GM12878 (cell line): ENCODE results near the gene SORCS2. TPM values are rescaled to one million over a fixed set of nuclear protein-coding genes. Genes with fewer than 3 reads are reported as not detected.

Source experiments
- ATAC-seq: fragments of 200-7000 bp; cut with Tn5 transposase; 3 replicates; pipeline ENCODE4 v1.9.1; 2020; ENCODE audit warnings: mild to moderate bottlenecking, moderate library complexity
- BruUV-seq: library from RNA; stranded (reverse); fragments of 400-500 nt; replicated peaks from 2 replicates; lab custom pipeline; 2021; lab: Mats Ljungman, UMichigan
- CTCF ChIA-PET: fragments of 300-600 bp; sonication (Branson Sonifier 250); formaldehyde crosslinking; extraction: SDS; loops from one replicate; lab custom pipeline; 2021; ENCODE audit warnings: inconsistent platforms; lab: Yijun Ruan, JAX
- POLR2A ChIA-PET: fragments of 350-600 bp; formaldehyde crosslinking; extraction: SDS; loops from one replicate; lab custom pipeline; 2021; ENCODE audit warnings: inconsistent platforms; lab: Charles Lee
- RAD21 ChIA-PET: fragments of 300-600 bp; sonication (Branson Sonifier 250); formaldehyde crosslinking; loops from one replicate; lab custom pipeline; 2023; ENCODE audit warnings: antibody characterized with exemption; ENCODE audit not compliant: unreplicated experiment; lab: Charles Lee
- SMC1A ChIA-PET: fragments of 300-600 bp; sonication (Branson Sonifier 250); formaldehyde crosslinking; loops from one replicate; lab custom pipeline; 2023; ENCODE audit not compliant: unreplicated experiment, uncharacterized antibody; lab: Charles Lee
- DNase-seq: peaks from one replicate; pipeline ENCODE4 v3.0.0-alpha.2; 2011; ENCODE audit warnings: low read depth, low spot score
- FAIRE-seq: peaks from 3 replicates; lab custom pipeline; 2011; peaks lifted over from hg19 to GRCh38; lab: Jason Lieb, UNC
- H2AFZ ChIP-seq: 2 replicates; pipeline ENCODE4 v1.6.0; 2011; ENCODE audit warnings: low read depth, low read length, control low read depth; ENCODE audit not compliant: control insufficient read depth
- H3K27ac ChIP-seq: 2 replicates; pipeline ENCODE4 v1.5.1; 2011; ENCODE audit warnings: control low read depth; ENCODE audit not compliant: control insufficient read depth, insufficient read depth
- H3K27me3 ChIP-seq, 2 experiments: replicated peaks in 1 of 2; 2 replicates each; pipeline versions ENCODE4 v1.6.0 to v1.6.1; 2011; ENCODE audit warnings: low read length in 1 of 2; ENCODE audit not compliant: control insufficient read depth in 2 of 2, insufficient read depth in 2 of 2
- H3K36me3 ChIP-seq, 2 experiments: 2 replicates each; pipeline ENCODE4 v1.5.1; 2011; ENCODE audit warnings: low read length in 1 of 2; ENCODE audit not compliant: control insufficient read depth in 2 of 2, insufficient read depth in 2 of 2
- H3K4me1 ChIP-seq: 2 replicates; pipeline ENCODE4 v1.6.1; 2011; ENCODE audit warnings: mild to moderate bottlenecking, low read length, moderate library complexity, mixed read lengths; ENCODE audit not compliant: control insufficient read depth, insufficient read depth
- H3K4me2 ChIP-seq: 2 replicates; pipeline ENCODE4 v1.6.0; 2011; ENCODE audit warnings: control low read depth; ENCODE audit not compliant: control insufficient read depth, insufficient read depth
- H3K4me3 ChIP-seq: fragments of 200-600 bp; sonication (generic); 2 replicates; pipeline ENCODE4 v1.5.1; 2016
- H3K79me2 ChIP-seq: 2 replicates; pipeline ENCODE4 v1.6.0; 2011; ENCODE audit warnings: low read length; ENCODE audit not compliant: control insufficient read depth, insufficient read depth
- H3K9ac ChIP-seq: 2 replicates; pipeline ENCODE4 v1.8.0; 2011; ENCODE audit warnings: low read length, control low read depth, mixed read lengths; ENCODE audit not compliant: control insufficient read depth, insufficient read depth
- H3K9me3 ChIP-seq: replicated peaks from 3 replicates; pipeline ENCODE4 v1.5.1; 2011; ENCODE audit warnings: mild to moderate bottlenecking, low read length; ENCODE audit not compliant: control insufficient read depth, insufficient read depth
- H4K20me1 ChIP-seq: 2 replicates; pipeline ENCODE4 v1.6.0; 2011; ENCODE audit not compliant: control insufficient read depth, insufficient read depth
- CEBPZ ChIP-seq: fragments of 150-350 bp; IDR thresholded peaks from 2 replicates; pipeline ENCODE4 v1.6.1; 2016; ENCODE audit warnings: low read depth, low read length
- CTCF ChIP-seq, 3 experiments: IDR thresholded peaks in 2 of 3; conservative IDR thresholded peaks in 1 of 3; 2 replicates each; pipeline ENCODE4 v1.5.1; 2011; ENCODE audit warnings: low read depth in 3 of 3, low read length in 3 of 3, mild to moderate bottlenecking in 3 of 3, control low read depth in 2 of 3, moderate library complexity in 2 of 3, inconsistent platforms in 1 of 3, mixed read lengths in 1 of 3; ENCODE audit not compliant: control insufficient read depth in 2 of 3, insufficient read depth in 1 of 3; ENCODE audit errors: extremely low read depth in 1 of 3
- ESRRA ChIP-seq: IDR thresholded peaks from 2 replicates; pipeline ENCODE4 v1.6.1; 2012; ENCODE audit warnings: mild to moderate bottlenecking, low read length, improper control_type of control experiment
- ETV6 ChIP-seq, 2 experiments: fragments of 450-650 bp in 1 of 2; IDR thresholded peaks in 1 of 2; conservative IDR thresholded peaks in 1 of 2; 2 replicates each; pipeline ENCODE4 v1.6.1; 2014; ENCODE audit warnings: antibody characterized with exemption in 1 of 2, borderline replicate concordance in 1 of 2, low read depth in 1 of 2, mild to moderate bottlenecking in 1 of 2, moderate library complexity in 1 of 2
- MEF2A ChIP-seq: IDR thresholded peaks from 2 replicates; pipeline ENCODE4 v1.6.1; 2011; ENCODE audit warnings: low read depth, mild to moderate bottlenecking, low read length, moderate library complexity; ENCODE audit not compliant: insufficient read depth
- MTA3 ChIP-seq: IDR thresholded peaks from 2 replicates; pipeline ENCODE4 v1.6.1; 2012; ENCODE audit warnings: low read length, inconsistent platforms, borderline replicate concordance
- MXI1 ChIP-seq: fragments of 150-350 bp; IDR thresholded peaks from 2 replicates; pipeline ENCODE4 v1.6.1; 2011; ENCODE audit warnings: low read depth, mild to moderate bottlenecking, inconsistent platforms, low read length, improper control_type of control experiment
- MYB ChIP-seq: fragments of 150-350 bp; IDR thresholded peaks from 2 replicates; pipeline ENCODE4 v1.6.1; 2014; ENCODE audit warnings: mild to moderate bottlenecking, low read depth, low read length, borderline replicate concordance
- SREBF1 ChIP-seq: IDR thresholded peaks from 2 replicates; pipeline ENCODE4 v1.6.1; 2012; ENCODE audit warnings: mild to moderate bottlenecking, low read length
- STAT3 ChIP-seq: IDR thresholded peaks from 2 replicates; pipeline ENCODE4 v1.6.1; 2011; ENCODE audit warnings: low read depth, low read length, improper control_type of control experiment
- ZBTB33 ChIP-seq: fragments of 450-650 bp; IDR thresholded peaks from 2 replicates; pipeline ENCODE4 v1.6.1; 2017; ENCODE audit warnings: mild to moderate bottlenecking
- ZNF207 ChIP-seq: fragments of 450-650 bp; IDR thresholded peaks from 2 replicates; pipeline ENCODE4 v1.6.1; 2014; ENCODE audit warnings: antibody characterized with exemption, mild to moderate bottlenecking, borderline replicate concordance
- WGBS: methylation state at CpG from one replicate; pipeline ENCODE4 v1.1.6; 2016; ENCODE audit warnings: low lambda C conversion rate; ENCODE audit not compliant: insufficient replicate concordance, insufficient coverage; ENCODE audit errors: missing lambda C conversion rate; 5-methylcytosine and 5-hydroxymethylcytosine counted together
- in situ Hi-C: fragments of 300-500 bp; cut with MboI; formaldehyde crosslinking; loops from 9 replicates; pipeline ENCODE4 v1.14.3; 2018; ENCODE audit warnings: mixed read lengths
- intact Hi-C: fragments of 100-400 bp; cut with micrococcal nuclease; formaldehyde crosslinking; loops from one replicate; pipeline ENCODE4 v1.14.2; 2022; ENCODE audit not compliant: unreplicated experiment
- polyA plus RNA-seq, 11 experiments: library from polyadenylated mRNA; depleted of rRNA in 4 of 11; unstranded in 6 of 11; stranded (reverse) in 5 of 11; fragments of >200 nt; fragmentation: Nextera tagmentation in 4 of 11; fragmentation: Illumina TruSeq in 1 of 11; extraction: Ambion mirVana in 4 of 11; extraction: Trizol in 1 of 11; gene quantifications; 1 replicate in 1 of 11; 2 replicates in 10 of 11; pipeline versions ENCODE4 v1.2.1 to v1.2.3, GENCODE V29; 2011 to 2016; ENCODE audit warnings: inconsistent platforms in 2 of 11, missing spikeins in 2 of 11, low read depth in 1 of 11
- total RNA-seq, 4 experiments: library from RNA; depleted of rRNA in 3 of 4; stranded (reverse); fragments of >200 nt in 3 of 4; fragmentation: Illumina TruSeq in 1 of 4; extraction: Trizol in 1 of 4; gene quantifications; 2 replicates each; pipeline versions ENCODE4 v1.2.1 to v1.2.3, GENCODE V29; 2013 to 2021

Gene SORCS2
- total and polyA plus RNA-seq, 10 of the 15 experiments (the other 5 are each of a cell fraction or from before 2014, with no cell fraction given), result 0.01 to 0.15 (median 0.05) TPM; not detected in 5

- ChIA-PET CTCF (no interaction called here), POLR2A (no interaction called here), SMC1A (no interaction called here), RAD21 (no interaction called here)
- no TSS peak for BruUV-seq
- no peaks in the 10 kb centered on the region; a peak in 2 of 4 replicates for H3K27me3 ChIP-seq
- no peak overlapping the region for H3K9ac ChIP-seq
- ATAC-seq (no peak), FAIRE-seq (no peak), DNase-seq (no peak)
- H2AFZ ChIP-seq, result no peak overlapping the region
- in situ Hi-C loops, result no loop called here
- H3K4me3 ChIP-seq, result no peak overlapping the region
- H3K27ac ChIP-seq, result no peak overlapping the region
- WGBS, result 13% methylated on average over 8 of the region's 8 CpGs
- intact Hi-C loops, result no loop called here
- no peaks in the 10 kb centered on the region for H4K20me1 ChIP-seq
- no peaks in the 10 kb centered on the region for H3K36me3 ChIP-seq
- no peaks in the 10 kb centered on the region for H3K79me2 ChIP-seq
- H3K9me3 ChIP-seq, result no peaks in the 10 kb centered on the region
- H3K4me1 ChIP-seq, result no peaks in the 10 kb centered on the region
- TF ChIP-seq ESRRA (no peak), ZNF207 (no peak), CTCF (IDR thresholded peaks at IDR 0.05 in 2 of 3, conservative IDR thresholded peaks at IDR 0.05 in 1 of 3; ENCODE audit: control insufficient read depth in 2 of 3, extremely low read depth in 1 of 3, insufficient read depth in 1 of 3, low read depth in 3 of 3, low read length in 3 of 3) (no peak), STAT3 (no peak), SREBF1 (no peak), MTA3 (no peak), MYB (no peak), ZBTB33 (no peak), CEBPZ (no peak), MEF2A (no peak), MXI1 (no peak), ETV6 (conservative IDR thresholded peaks at IDR 0.05 in 1 of 2, IDR thresholded peaks at IDR 0.05 in 1 of 2; ENCODE audit: borderline replicate concordance in 1 of 2, low read depth in 1 of 2) (no peak)
- H3K4me2 ChIP-seq, result no peak overlapping the region
Observed at GRCh38 chr4:7735961-7736360, 543.6 kb downstream of the SORCS2 start.
